Mucosa of gallbladder (tissue), 1 donor: ENCODE results near the gene PROM2. TPM values are rescaled to one million over a fixed set of nuclear protein-coding genes. Genes with fewer than 3 reads are reported as not detected.

Experiments
- DNase-seq: peaks from one replicate; pipeline ENCODE4 v3.0.0-alpha.2; 2020; ENCODE audit warnings: low spot score
- total RNA-seq: library from RNA; stranded (reverse); gene quantifications from one replicate; pipeline ENCODE4 v1.2.1, GENCODE V29; 2021
- donor health status: DM: no; HTN: no; CAD: no.

Gene PROM2
- total RNA-seq, 1 donor from 2014 or later: 202 TPM

- DNase-seq: no peak
These were observed 49.3 kb downstream of the PROM2 start for GRCh38 chr2:95323347-95324155.

- no peak for DNase-seq
These were observed 50.8 kb downstream of the PROM2 start for GRCh38 chr2:95325026-95325425.

DNA sequence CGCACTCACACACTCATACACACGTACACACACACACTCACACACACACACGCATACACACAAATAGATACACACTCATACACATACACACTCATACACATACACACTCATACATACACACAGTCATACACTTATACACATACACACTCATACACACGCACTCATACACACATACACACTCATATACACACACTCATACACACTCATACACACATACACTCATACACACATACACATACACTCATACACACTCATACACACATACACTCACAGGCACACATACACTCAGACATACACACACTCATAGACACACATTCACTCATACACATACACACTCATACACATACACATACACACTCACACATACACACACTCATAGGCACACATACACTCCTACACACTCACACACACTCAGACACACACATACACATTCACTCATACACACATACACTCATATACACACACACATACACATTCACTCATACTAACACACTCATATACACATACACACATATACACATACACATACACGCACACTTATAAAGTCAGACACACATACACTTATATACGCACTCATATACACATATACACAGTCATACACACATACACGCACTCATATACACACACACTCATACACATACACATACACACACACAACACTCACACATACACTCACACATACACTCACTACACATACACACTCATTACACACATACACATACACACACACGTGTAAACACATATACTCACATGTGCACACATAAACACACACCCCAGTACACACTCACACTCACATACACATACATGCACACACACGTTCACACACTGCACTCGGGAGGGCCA, 51.6 kb downstream of the PROM2 start:
- no peak for DNase-seq

DNA sequence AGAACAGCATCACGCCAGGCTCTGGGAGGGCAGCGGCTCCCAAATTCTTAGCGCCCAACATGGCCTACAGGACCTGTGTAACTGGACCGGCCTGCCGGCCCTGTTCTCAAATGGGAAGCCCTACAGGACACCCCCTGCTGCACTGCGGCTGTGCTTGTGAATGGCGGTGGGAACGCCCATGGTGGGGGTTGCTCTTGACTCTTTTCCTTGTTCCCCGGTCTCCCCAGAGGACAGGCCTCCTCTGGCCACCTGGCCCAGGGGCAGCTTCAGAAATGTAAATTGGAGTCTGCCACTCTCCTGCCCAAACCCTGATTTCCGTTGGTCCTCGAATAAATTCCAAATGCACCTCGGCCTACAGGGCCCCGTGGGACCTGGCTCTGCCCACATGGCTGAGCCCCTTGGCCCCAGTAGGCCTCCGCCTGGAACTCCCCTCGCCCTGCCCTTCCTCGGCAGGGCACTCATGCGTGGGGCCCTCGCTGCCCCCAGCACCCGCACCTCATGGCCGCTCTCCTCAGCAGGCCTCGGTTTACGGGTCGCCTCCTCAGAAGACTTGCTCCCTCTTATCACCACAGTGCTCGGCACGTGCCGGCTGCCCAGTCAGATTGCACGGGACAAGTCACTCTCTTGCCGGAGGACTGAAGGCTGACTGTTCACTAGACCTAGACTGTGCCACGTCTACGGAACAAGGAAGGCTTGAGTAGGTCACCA, 52.3 kb downstream of the PROM2 start:
- DNase-seq: no peak

GRCh38 chr2:95327861-95328260, 53.6 kb downstream of the PROM2 start:
- DNase-seq: no peak

DNA sequence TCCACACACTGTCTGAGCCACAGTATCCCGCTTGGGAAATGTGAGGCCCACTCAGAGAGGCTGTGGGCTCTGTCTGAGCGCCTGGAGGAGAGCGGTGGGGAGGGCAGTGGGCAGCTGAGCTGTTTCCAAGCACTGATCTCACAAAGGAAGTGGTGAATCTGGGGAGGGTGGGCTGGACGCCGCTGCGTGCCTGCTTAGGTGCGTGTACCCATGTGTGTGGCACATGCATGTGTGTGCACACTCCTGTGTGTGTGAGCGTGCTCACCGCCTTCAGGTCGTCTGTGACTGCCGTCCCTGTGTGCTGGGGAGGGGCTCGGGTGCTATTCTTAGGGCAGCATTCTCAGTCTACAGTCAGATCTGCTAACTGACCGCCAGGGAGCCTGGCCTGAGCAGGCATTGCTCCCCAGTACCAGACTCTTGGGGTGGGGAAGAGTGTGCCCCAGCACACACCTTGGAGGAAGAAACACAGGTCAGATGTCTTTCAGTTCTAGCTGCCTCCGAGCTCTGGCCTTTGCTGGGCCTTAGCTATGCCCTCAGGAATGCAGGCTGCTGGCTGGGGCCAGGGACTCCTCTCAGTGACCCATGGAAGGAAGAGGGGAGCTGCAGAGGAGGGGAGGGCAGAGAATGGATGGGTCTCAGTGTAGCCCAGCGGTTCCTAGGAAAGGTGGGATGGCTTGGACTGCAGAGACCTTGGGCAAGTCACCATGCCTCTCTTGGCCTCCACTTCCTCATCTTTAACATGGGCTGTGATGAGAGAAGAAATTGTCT, 54.3 kb downstream of the PROM2 start:
- DNase-seq: no peak

DNA sequence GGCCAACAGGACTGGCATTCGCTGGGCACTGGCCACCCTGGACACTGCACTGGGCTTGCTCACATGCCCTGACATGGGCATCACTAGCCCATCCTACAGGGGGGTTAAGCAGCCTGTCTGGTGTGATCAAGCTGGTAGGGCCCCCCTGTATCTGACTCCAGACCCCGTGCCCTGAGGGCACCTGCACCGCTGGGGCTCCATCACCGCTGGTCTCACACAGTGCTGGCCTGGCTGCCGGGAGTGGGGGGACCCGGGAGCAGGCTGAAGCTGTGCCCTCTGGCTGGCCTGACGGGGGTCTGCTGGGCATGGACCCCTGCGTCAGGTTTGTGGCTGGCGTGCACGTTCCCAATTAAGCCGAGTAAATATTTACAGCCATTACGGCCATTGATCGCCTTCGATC, 55.2 kb downstream of the PROM2 start:
- DNase-seq: no peak

DNA sequence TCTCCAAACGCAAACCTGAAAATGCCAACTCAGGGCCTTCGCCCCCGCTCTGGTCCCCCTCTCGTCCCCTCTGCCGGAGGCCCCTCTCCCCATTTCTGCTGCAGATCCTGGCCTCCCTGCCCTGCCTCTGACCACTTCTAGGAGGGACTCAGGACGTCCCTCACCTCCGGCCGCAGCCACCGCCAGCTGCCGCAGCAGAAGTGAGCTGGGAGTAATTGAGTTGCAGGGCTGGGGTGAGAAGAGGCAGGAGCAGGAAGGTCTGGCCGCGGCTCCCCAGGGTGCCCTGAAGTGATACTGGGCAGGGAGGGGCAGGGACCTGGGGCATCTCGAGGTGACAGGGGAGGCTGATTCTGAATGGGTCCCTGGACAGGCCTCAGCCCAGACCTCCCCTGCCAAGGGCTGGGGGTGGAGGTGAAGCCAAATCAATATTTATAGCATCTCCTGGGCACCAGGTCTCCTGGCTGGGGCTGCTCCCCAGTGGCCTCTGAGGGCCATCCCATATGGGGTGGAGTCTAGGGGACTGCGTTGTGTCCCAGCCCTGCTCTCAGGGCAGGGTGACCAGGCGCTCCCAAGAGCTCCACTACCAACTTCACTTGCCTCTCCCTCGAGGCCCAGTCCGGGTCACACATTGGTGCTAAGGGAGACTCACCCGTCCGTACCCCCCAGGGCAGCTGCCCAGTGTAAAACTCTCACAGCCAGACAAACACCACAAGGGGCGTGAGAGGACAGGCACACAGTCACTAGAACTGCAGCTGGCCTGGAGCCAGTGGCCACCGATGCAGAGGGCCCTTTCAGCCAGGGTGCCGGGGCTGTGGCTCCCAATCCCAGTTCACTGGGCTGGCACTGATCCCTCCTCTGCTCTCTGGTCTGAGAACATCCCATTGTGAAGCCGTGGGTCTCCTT, 55.9 kb downstream of the PROM2 start:
- no peak for DNase-seq

GRCh38 chr2:95330794-95331338, 56.6 kb downstream of the PROM2 start:
- DNase-seq: no peak

GRCh38 chr2:95331606-95332005, 57.4 kb downstream of the PROM2 start:
- no peak for DNase-seq

- no peak for DNase-seq
These were observed 57.8 kb downstream of the PROM2 start for GRCh38 chr2:95332036-95332435.

DNA sequence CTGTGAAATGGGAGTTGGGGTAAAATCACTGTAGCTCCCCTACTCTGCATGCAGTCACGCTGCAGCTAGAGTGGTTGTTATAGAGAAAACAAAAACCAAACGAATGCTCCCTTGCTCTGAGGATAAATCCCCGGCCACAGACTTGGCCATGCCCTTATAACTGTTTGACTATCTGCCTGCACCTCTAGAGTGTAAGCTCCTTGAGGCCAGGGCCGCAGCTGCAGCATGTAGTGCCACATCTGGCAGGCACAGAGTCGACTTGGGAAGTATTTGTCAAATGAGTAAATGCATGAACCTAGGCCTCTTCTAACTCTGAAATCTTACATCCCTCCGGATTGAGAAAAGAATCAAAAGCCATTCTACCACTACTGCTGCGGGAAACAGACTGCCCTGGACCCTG, 58.8 kb downstream of the PROM2 start:
- no peak for DNase-seq

GRCh38 chr2:95333888-95334338, 59.7 kb downstream of the PROM2 start:
- no peak for DNase-seq

GRCh38 chr2:95334916-95335641, 60.8 kb downstream of the PROM2 start:
- no peak for DNase-seq

DNA sequence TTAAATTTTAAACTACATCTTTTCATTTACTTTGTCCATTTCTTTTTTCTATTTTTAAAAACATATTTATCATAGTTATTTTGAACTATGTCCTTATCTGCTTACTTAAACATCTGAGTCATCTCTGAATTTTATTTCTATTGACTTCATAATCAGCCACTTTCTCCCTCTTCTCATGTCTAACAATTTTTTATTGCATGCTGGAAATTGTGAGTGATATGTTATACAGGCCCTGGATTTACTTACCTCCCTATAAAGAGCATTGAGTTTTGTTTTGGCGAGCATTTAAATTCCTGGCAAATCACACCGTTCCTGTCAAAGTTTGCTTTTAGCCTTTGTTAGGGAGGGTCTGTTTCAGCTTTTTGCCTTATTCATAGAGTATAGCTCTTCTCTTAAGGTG, 62.2 kb downstream of the PROM2 start:
- no peak for DNase-seq

- no peak for DNase-seq
These were observed 63.6 kb downstream of the PROM2 start for GRCh38 chr2:95337829-95338228.
